Caco-2 (cell line): ENCODE data around the gene NLK. TPM values are rescaled to one million over a fixed set of nuclear protein-coding genes. Genes with fewer than 3 reads are reported as not detected.

Experiments
- BruUV-seq: library from RNA; stranded (reverse); fragments of 400-500 nt; replicated peaks from 2 replicates; lab custom pipeline; 2021; lab: Mats Ljungman, UMichigan
- CTCF ChIA-PET: fragments of 300-600 bp; sonication (Branson Sonifier 250); formaldehyde crosslinking; loops from one replicate; lab custom pipeline; 2022; ENCODE audit warnings: antibody characterized with exemption; lab: Charles Lee
- POLR2A ChIA-PET: fragments of 300-600 bp; sonication (Branson Sonifier 250); formaldehyde crosslinking; loops from one replicate; lab custom pipeline; 2022; ENCODE audit warnings: antibody characterized with exemption; lab: Charles Lee
- DNase-seq, 2 experiments: peaks; one replicate each; pipeline versions ENCODE4 v3.0.0 to v3.0.0-alpha.2; 2020 to 2022
- H3K27me3 ChIP-seq: replicated peaks from 2 replicates; pipeline ENCODE4 v1.6.0; 2011; ENCODE audit warnings: low read length; ENCODE audit not compliant: control insufficient read depth, insufficient read depth
- H3K36me3 ChIP-seq: 2 replicates; pipeline ENCODE4 v1.5.1; 2011; ENCODE audit warnings: low read length; ENCODE audit not compliant: control insufficient read depth, insufficient read depth
- H3K4me1 ChIP-seq: fragments of 250-450 bp; sonication (Bioruptor Pico); 2 replicates; pipeline ENCODE4 v1.5.1; 2020; ENCODE audit warnings: mild to moderate bottlenecking
- H3K4me3 ChIP-seq: 2 replicates; pipeline ENCODE4 v1.5.1; 2011; ENCODE audit warnings: low read depth, mild to moderate bottlenecking, control low read depth, low read length
- H3K9me3 ChIP-seq: fragments of 250-450 bp; sonication (Bioruptor Pico); 2 replicates; pipeline ENCODE4 v1.5.1; 2020; ENCODE audit warnings: mild to moderate bottlenecking, moderate library complexity
- H3K27ac Mint-ChIP-seq: one replicate; pipeline ENCODE4 v1.8.0; 2022; ENCODE audit warnings: mixed read lengths; ENCODE audit not compliant: unreplicated experiment
- H3K27me3 Mint-ChIP-seq: one replicate; pipeline ENCODE4 v1.8.0; 2022; ENCODE audit warnings: mixed read lengths; ENCODE audit not compliant: insufficient read depth, unreplicated experiment
- H3K36me3 Mint-ChIP-seq: one replicate; pipeline ENCODE4 v1.8.0; 2022; ENCODE audit warnings: mild to moderate bottlenecking, mixed read lengths; ENCODE audit not compliant: insufficient read depth, unreplicated experiment
- H3K4me1 Mint-ChIP-seq: one replicate; pipeline ENCODE4 v1.8.0; 2022; ENCODE audit warnings: low read depth, mixed read lengths; ENCODE audit not compliant: unreplicated experiment
- H3K4me3 Mint-ChIP-seq: one replicate; pipeline ENCODE4 v1.8.0; 2022; ENCODE audit warnings: mild to moderate bottlenecking, moderate library complexity, mixed read lengths; ENCODE audit not compliant: unreplicated experiment
- H3K9me3 Mint-ChIP-seq: one replicate; pipeline ENCODE4 v1.8.0; 2022; ENCODE audit warnings: mixed read lengths; ENCODE audit not compliant: unreplicated experiment
- intact Hi-C: fragments of 100-400 bp; cut with micrococcal nuclease; formaldehyde crosslinking; loops from one replicate; pipeline ENCODE4 v1.10.0; 2022; ENCODE audit not compliant: unreplicated experiment
- total RNA-seq: library from RNA; stranded (reverse); gene quantifications from 2 replicates; pipeline ENCODE4 v1.2.3, GENCODE V29; 2022
- TF ChIP-seq, protein P1 (sequence below), 2 experiments: fragments of 200-600 bp in 1 of 2; IDR thresholded peaks; 1 replicate in 1 of 2; 2 replicates in 1 of 2; pipeline versions ENCODE4 v1.5.1 to v1.8.0; 2011 to 2022; ENCODE audit warnings: antibody characterized with exemption in 1 of 2, control low read depth in 1 of 2, inconsistent platforms in 1 of 2, low read depth in 1 of 2, low read length in 1 of 2, mild to moderate bottlenecking in 1 of 2, moderate library complexity in 1 of 2; ENCODE audit not compliant: insufficient read depth in 1 of 2, severe bottlenecking in 1 of 2, unreplicated experiment in 1 of 2

The NLK gene
- total RNA-seq, 1 experiment from 2014 or later, result 87.3 TPM

- TF ChIP-seq, protein P1, sequence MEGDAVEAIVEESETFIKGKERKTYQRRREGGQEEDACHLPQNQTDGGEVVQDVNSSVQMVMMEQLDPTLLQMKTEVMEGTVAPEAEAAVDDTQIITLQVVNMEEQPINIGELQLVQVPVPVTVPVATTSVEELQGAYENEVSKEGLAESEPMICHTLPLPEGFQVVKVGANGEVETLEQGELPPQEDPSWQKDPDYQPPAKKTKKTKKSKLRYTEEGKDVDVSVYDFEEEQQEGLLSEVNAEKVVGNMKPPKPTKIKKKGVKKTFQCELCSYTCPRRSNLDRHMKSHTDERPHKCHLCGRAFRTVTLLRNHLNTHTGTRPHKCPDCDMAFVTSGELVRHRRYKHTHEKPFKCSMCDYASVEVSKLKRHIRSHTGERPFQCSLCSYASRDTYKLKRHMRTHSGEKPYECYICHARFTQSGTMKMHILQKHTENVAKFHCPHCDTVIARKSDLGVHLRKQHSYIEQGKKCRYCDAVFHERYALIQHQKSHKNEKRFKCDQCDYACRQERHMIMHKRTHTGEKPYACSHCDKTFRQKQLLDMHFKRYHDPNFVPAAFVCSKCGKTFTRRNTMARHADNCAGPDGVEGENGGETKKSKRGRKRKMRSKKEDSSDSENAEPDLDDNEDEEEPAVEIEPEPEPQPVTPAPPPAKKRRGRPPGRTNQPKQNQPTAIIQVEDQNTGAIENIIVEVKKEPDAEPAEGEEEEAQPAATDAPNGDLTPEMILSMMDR (IDR thresholded peaks at IDR 0.05; ENCODE audit: insufficient read depth in 1 of 2, low read depth in 1 of 2, low read length in 1 of 2, severe bottlenecking in 1 of 2, unreplicated experiment in 1 of 2), result no peak
- BruUV-seq, result no TSS peak
- H3K4me3 Mint-ChIP-seq, result no peak overlapping the region
- POLR2A ChIA-PET, result no interaction called here
- H3K27me3 Mint-ChIP-seq, result no peaks in the 10 kb centered on the region
- Histone ChIP-seq H3K4me3 (no peak overlapping the region), H3K36me3 (no peaks in the 10 kb centered on the region), H3K27me3 (no peaks in the 10 kb centered on the region), H3K9me3 (no peaks in the 10 kb centered on the region), H3K4me1 (peaks cover 6% of the 10 kb centered on the region; the same call in 1 of the 2 replicates)
- peaks cover 17% of the 10 kb centered on the region for H3K36me3 Mint-ChIP-seq
- no peaks in the 10 kb centered on the region for H3K9me3 Mint-ChIP-seq
- no peak overlapping the region for H3K27ac Mint-ChIP-seq
- CTCF ChIA-PET, result no interaction called here
- peaks cover 23% of the 10 kb centered on the region for H3K4me1 Mint-ChIP-seq
- intact Hi-C loops, result loop anchor here (5.0 kb wide), 1 partner anchor 48 kb away; no protein-coding TSS in a partner anchor
- DNase-seq, result no peak
These were observed 118.1 kb downstream of the NLK start for GRCh38 chr17:28160610-28161009.

GRCh38 chr17:28161311-28161710 lies 118.8 kb downstream of the NLK start:
- Histone ChIP-seq H3K27me3 (no peaks in the 10 kb centered on the region), H3K9me3 (no peaks in the 10 kb centered on the region), H3K4me3 (no peak overlapping the region), H3K36me3 (no peaks in the 10 kb centered on the region), H3K4me1 (peaks cover 6% of the 10 kb centered on the region; the same call in 1 of the 2 replicates)
- CTCF ChIA-PET, result no interaction called here
- no peak overlapping the region for H3K27ac Mint-ChIP-seq
- DNase-seq, result no peak
- POLR2A ChIA-PET, result no interaction called here
- intact Hi-C loops, result loop anchor here (5.0 kb wide), 1 partner anchor 49 kb away; no protein-coding TSS in a partner anchor
- TF ChIP-seq, protein P1 (IDR thresholded peaks at IDR 0.05; ENCODE audit: insufficient read depth in 1 of 2, low read depth in 1 of 2, low read length in 1 of 2, severe bottlenecking in 1 of 2, unreplicated experiment in 1 of 2), result no peak
- H3K4me3 Mint-ChIP-seq, result no peak overlapping the region
- no peaks in the 10 kb centered on the region for H3K9me3 Mint-ChIP-seq
- H3K27me3 Mint-ChIP-seq, result no peaks in the 10 kb centered on the region
- BruUV-seq, result no TSS peak
- peaks cover 23% of the 10 kb centered on the region for H3K4me1 Mint-ChIP-seq
- H3K36me3 Mint-ChIP-seq, result peaks cover 23% of the 10 kb centered on the region

- POLR2A ChIA-PET, result no interaction called here
- Histone ChIP-seq H3K36me3 (no peaks in the 10 kb centered on the region), H3K4me1 (peaks cover 3% of the 10 kb centered on the region; the same call in 1 of the 2 replicates), H3K9me3 (no peaks in the 10 kb centered on the region), H3K4me3 (no peak overlapping the region), H3K27me3 (no peaks in the 10 kb centered on the region)
- Mint-ChIP-seq H3K36me3 (peaks cover 51% of the 10 kb centered on the region), H3K27me3 (no peaks in the 10 kb centered on the region), H3K4me1 (peaks cover 5% of the 10 kb centered on the region), H3K9me3 (no peaks in the 10 kb centered on the region), H3K4me3 (no peak overlapping the region), H3K27ac (no peak overlapping the region)
- BruUV-seq, result no TSS peak
- intact Hi-C loops, result no loop called here
- no peak for DNase-seq
- TF ChIP-seq, protein P1 (IDR thresholded peaks at IDR 0.05; ENCODE audit: insufficient read depth in 1 of 2, low read depth in 1 of 2, low read length in 1 of 2, severe bottlenecking in 1 of 2, unreplicated experiment in 1 of 2), result no peak
- CTCF ChIA-PET, result interaction anchor here (2.0 kb wide), 1 partner anchor 273 kb away, joined by 4 read pairs; no protein-coding TSS in a partner anchor
These were observed 124.0 kb downstream of the NLK start for GRCh38 chr17:28166478-28166877.
